Measurements from ENCODE around the gene ELN. TPM values are rescaled to one million over a fixed set of nuclear protein-coding genes. Genes with fewer than 3 reads are reported as not detected.

Gene ELN
- total RNA-seq, 4 donors from 2014 or later: 337 to 646 (median 447) TPM

- peaks cover 24 to 58% (median 56%) of the 10 kb centered on the region in 4 donors for H3K4me1 ChIP-seq
- H3K27me3 ChIP-seq: no peaks in the 10 kb centered on the region
- H3K36me3 ChIP-seq: no peaks in the 10 kb centered on the region
- H3K4me3 ChIP-seq: no peak overlapping the region
- TF ChIP-seq POLR2A (IDR thresholded peaks at IDR 0.05; ENCODE audit: low read depth) (no peak), POLR2AphosphoS5 (IDR thresholded peaks at IDR 0.05) (peak in 1 of 2 donors; percentile 51), EP300 (IDR thresholded peaks at IDR 0.05) (no peak)
- TF ChIP-seq, protein P1, sequence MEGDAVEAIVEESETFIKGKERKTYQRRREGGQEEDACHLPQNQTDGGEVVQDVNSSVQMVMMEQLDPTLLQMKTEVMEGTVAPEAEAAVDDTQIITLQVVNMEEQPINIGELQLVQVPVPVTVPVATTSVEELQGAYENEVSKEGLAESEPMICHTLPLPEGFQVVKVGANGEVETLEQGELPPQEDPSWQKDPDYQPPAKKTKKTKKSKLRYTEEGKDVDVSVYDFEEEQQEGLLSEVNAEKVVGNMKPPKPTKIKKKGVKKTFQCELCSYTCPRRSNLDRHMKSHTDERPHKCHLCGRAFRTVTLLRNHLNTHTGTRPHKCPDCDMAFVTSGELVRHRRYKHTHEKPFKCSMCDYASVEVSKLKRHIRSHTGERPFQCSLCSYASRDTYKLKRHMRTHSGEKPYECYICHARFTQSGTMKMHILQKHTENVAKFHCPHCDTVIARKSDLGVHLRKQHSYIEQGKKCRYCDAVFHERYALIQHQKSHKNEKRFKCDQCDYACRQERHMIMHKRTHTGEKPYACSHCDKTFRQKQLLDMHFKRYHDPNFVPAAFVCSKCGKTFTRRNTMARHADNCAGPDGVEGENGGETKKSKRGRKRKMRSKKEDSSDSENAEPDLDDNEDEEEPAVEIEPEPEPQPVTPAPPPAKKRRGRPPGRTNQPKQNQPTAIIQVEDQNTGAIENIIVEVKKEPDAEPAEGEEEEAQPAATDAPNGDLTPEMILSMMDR (IDR thresholded peaks at IDR 0.05): no peak
- intact Hi-C loops (cut with DNase I): no loop called here
- peak overlapping the region; percentile 19 to 53 (median 36) for H3K27ac ChIP-seq (replicated peaks in 1 of 4)
- WGBS: 81% methylated on average over 18 of the region's 22 CpGs
- no peak for DNase-seq (ENCODE audit: extremely low spot score)
- no peaks in the 10 kb centered on the region for H3K9me3 ChIP-seq
Observed at GRCh38 chr7:73983437-73984164, 44.4 kb upstream of the ELN start.

DNA sequence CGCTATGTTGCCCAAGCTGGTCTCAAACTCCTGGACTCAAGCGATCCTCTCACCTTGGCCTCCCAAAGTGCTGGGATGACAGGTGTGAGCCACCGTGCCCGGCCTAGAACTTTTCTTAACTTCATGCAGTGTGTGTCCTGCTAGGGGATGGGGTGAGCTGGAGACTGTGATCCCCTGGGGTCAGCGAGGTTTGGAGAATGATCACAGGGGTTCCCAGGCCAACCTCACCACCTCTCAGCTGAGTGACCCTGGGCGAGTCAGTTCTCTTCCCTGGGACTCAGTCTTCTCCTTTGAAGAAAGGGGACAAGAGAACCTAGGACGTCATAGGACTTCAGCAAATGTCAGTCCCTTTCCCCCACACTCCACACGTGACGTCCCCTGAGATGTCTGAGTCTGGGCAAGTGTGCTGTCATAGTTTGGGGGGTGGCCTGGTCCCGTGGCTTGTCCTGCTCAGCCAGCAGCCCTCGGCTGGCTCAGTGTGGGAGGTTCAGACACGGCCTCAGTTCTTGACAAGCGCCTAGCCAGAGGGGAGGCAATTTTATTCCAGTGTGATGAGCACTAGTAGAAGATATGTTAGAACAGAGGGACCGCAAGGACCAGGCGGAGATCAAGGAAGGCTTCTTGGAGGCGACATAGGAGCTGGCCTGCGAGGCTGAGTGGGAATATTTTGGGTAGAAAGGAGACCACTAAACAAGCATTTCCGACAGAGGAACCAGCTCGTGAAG lies 43.3 kb upstream of the ELN start:
- peaks cover 24 to 50% (median 48%) of the 10 kb centered on the region in 4 donors for H3K4me1 ChIP-seq
- DNase-seq (ENCODE audit: extremely low spot score): no peak
- no peak overlapping the region for H3K4me3 ChIP-seq
- H3K27ac ChIP-seq (replicated peaks in 1 of 4): peak overlapping the region; percentile 76 to 86 (median 82)
- H3K36me3 ChIP-seq: no peaks in the 10 kb centered on the region
- TF ChIP-seq POLR2A (IDR thresholded peaks at IDR 0.05; ENCODE audit: low read depth): no peak
- no peak for TF ChIP-seq POLR2AphosphoS5 (IDR thresholded peaks at IDR 0.05)
- TF ChIP-seq, protein P1 (IDR thresholded peaks at IDR 0.05): no peak
- no peak for TF ChIP-seq EP300 (IDR thresholded peaks at IDR 0.05)
- 91% methylated on average over 19 of the region's 19 CpGs for WGBS
- intact Hi-C loops (cut with DNase I): loop anchor here (5.0 kb wide), 1 partner anchor 43 kb away; the partner anchor contains the start of gene ELN
- H3K9me3 ChIP-seq: no peaks in the 10 kb centered on the region
- H3K27me3 ChIP-seq: no peaks in the 10 kb centered on the region

DNA sequence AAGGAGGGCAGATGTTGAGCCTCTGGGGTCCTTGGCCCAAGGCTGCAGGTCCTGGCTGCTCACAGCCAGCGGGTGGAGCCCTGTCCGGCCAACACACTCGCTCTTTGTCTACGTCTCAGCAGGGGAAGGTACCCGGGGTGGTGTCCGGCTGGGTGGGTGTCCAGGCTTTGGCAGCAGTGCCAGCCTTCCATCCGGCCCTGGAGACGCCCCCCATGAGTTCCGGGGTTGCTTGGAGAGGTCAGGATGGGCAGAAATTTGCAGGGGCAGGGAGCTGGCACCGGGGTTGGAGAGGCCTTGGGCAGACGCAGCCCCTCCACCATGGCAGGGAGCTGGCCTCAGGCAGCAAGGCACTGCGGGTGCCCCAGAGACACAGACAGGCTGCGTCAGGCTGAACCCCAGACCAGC lies 42.2 kb upstream of the ELN start:
- DNase-seq (ENCODE audit: extremely low spot score): no peak
- H3K4me1 ChIP-seq: peaks cover 24 to 50% (median 48%) of the 10 kb centered on the region in 4 donors
- TF ChIP-seq POLR2A (IDR thresholded peaks at IDR 0.05; ENCODE audit: low read depth) (no peak), EP300 (IDR thresholded peaks at IDR 0.05) (no peak), POLR2AphosphoS5 (IDR thresholded peaks at IDR 0.05) (no peak)
- TF ChIP-seq, protein P1 (IDR thresholded peaks at IDR 0.05): peak in 2 of 3 experiments; percentile 12 to 28
- H3K4me3 ChIP-seq: peak overlapping the region in 2 of 4 donors; percentile 16 to 26
- 61% methylated on average over 13 of the region's 13 CpGs for WGBS
- peak overlapping the region; percentile 76 to 86 (median 82) for H3K27ac ChIP-seq (replicated peaks in 1 of 4)
- no peaks in the 10 kb centered on the region for H3K36me3 ChIP-seq
- intact Hi-C loops (cut with DNase I): loop anchor here (5.0 kb wide), 1 partner anchor 42 kb away; the partner anchor contains the start of gene ELN
- no peaks in the 10 kb centered on the region for H3K9me3 ChIP-seq
- no peaks in the 10 kb centered on the region for H3K27me3 ChIP-seq

- TF ChIP-seq POLR2AphosphoS5 (IDR thresholded peaks at IDR 0.05) (peak; percentile 47 to 56), EP300 (IDR thresholded peaks at IDR 0.05) (no peak), POLR2A (IDR thresholded peaks at IDR 0.05; ENCODE audit: low read depth) (no peak)
- TF ChIP-seq, protein P1 (IDR thresholded peaks at IDR 0.05): no peak
- Histone ChIP-seq H3K27ac (replicated peaks in 1 of 4) (peak overlapping the region; percentile 76 to 86 (median 82)), H3K4me1 (peaks cover 24 to 50% (median 49%) of the 10 kb centered on the region in 4 donors), H3K4me3 (peak overlapping the region in 2 of 4 donors; percentile 16 to 26), H3K36me3 (no peaks in the 10 kb centered on the region), H3K27me3 (no peaks in the 10 kb centered on the region), H3K9me3 (no peaks in the 10 kb centered on the region)
- no peak for DNase-seq (ENCODE audit: extremely low spot score)
- intact Hi-C loops (cut with DNase I): loop anchor here (5.0 kb wide), 1 partner anchor 41 kb away; the partner anchor contains the start of gene ELN
- 48% methylated on average over 6 of the region's 17 CpGs for WGBS
Observed at GRCh38 chr7:73986158-73986631, 41.8 kb upstream of the ELN start.

Measured in esophagus muscularis mucosa (tissue), 4 donors.